Head of caudate nucleus (tissue), 42 donors: Measurements from ENCODE around the gene GCK.

Source experiments
- DNase-seq, 42 donors: peaks; one replicate each; pipeline versions ENCODE4 v3.0.0 to v3.0.0-alpha.2; 2020 to 2021; ENCODE audit warnings: mixed read lengths in 7 of 42
- intact Hi-C: fragments of 100-400 bp; cut with DNase I; formaldehyde crosslinking; loops from one replicate; pipeline ENCODE4 v1.15.0; 2022

GCK gene

DNA sequence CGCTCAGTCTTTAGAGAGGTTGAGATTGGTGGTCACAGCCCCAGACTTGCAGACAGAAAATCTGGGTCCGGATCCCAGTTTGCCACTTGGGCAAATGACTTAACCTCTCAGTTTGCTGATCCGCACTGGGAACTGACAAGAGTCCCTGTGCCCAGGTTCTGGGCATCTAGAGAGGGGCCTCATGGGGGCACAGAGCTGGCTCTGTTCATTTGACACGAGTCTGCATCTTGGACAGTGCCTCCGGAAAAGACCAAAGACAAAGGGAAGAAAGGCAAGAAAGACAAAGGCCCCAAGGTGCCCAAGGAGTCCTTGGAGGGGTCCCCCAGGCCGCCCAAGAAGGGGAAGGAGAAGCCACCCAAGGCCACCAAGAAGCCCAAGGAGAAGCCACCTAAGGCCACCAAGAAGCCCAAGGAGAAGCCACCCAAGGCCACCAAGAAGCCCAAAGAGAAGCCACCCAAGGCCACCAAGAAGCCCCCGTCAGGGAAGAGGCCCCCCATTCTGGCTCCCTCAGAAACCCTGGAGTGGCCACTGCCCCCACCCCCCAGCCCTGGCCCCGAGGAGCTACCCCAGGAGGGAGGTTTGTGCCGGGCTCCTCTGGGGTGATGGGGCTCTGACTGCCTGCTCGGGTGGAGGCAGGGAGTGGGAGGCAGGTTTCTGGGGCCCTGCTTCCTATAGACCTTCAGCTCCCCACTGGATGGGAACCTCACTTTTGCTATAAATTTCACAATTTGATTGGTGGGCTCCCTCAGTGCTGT, 82.8 kb downstream of the GCK start:
- intact Hi-C loops, result no loop called here
- no peak for DNase-seq

DNA sequence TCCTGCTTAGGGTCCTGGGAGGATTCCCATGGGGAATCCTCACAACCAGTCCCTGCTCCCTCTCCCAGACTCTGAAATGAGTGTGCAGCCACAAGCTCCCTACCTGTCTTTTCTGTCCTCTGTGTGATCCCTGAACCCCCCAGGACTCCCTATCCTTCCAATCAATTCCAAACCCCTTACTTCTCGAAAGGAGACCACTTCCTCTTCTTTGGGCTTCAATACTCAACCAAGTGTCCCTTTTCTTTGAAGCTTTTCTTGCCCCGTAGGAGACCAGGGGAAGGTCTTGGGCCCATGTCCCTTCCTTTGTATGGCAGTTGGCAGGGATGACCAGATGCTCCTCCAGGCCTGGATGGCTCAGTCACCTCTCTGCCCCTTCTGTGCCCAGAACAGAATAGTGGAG, 83.4 kb downstream of the GCK start:
- intact Hi-C loops, result no loop called here
- DNase-seq, result no peak

DNA sequence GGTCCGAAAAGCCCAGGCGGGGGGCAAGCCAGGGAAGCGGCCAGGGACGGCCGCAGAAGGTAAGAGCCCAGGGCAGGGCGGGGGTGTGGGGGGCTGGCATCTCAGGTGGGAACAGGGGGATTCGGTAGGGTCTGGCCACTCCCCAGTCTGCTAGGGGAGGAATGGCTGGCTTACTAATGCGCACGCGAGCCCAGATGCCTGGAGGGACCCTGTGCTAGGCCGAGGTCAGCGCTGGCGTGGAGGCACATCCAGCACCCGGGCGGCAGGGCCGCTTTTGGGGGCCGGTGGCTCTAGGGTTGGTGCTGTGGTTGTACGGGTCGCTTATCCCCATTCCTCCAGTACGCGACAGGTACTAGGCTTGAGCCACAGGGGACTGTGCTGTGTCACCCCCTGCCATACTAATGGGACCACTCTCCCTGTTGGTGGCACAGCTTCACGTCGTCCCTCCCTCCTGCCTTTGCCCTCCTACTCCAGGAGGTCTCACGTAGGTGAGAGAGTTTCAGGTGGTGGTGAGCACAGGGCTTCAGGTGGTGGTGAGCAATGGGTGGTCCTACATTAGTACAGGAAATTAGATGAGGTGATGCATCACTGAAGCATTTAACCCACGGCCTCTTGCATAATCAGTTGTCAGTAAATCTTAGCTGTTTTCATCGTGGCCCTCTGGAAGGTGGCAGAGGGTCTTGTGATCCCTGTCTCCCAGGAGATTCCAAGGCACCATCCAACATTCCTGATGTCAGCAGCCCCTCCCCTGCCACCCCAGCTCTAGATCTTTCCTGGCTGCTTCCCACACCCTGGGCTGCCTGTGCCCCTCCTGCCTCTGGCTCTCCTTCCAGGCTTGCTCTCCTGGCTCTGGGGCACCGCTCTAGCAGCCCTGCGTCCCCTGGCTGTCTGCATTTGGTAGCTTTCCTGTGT, 84.1 kb downstream of the GCK start:
- intact Hi-C loops, result no loop called here
- peak in 27 of 42 donors; percentile 24 to 80 (median 64) for DNase-seq

DNA sequence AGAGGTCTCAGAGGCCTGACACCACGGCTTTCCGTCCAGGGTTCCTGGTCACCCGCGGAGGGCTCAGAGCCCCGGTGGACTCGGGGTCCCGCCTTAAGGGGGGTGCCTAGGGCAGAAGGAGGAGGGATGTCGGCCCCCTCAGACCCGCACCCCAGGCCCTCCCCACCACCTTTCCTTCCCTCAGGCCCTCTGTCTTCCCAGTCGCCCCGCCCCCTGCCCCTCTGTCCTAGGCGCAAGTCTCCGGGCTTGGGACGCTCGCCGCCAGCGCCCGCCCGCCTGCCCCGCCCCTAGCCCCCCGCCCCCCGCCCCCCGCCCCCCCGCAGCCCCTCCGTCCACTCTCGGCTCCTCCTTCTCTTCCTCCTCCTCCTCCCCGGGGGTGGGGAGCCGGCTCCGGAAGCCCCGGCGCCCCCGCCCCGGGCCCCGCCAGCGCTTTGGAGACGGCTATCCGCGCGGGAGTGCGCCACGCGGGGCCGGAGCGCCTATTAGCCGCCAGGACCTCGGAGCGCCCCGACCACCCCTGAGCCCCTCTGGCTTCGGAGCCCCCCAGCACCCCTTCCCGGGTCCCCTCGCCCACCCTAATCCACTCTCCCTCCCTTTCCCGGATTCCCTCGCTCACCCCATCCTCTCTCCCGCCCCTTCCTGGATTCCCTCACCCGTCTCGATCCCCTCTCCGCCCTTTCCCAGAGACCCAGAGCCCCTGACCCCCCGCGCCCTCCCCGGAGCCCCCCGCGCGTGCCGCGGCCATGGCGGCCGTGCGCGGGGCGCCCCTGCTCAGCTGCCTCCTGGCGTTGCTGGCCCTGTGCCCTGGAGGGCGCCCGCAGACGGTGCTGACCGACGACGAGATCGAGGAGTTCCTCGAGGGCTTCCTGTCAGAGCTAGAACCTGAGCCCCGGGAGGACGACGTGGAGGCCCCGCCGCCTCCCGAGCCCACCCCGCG, 85.0 kb downstream of the GCK start, which contains the start of gene AEBP1:
Gene AEBP1 (plus strand): TSS at position 423 of the 937 bp plus-strand sequence. CDS start 321 bp downstream, at position 744.
- no peak for DNase-seq
- intact Hi-C loops, result no loop called here

DNA sequence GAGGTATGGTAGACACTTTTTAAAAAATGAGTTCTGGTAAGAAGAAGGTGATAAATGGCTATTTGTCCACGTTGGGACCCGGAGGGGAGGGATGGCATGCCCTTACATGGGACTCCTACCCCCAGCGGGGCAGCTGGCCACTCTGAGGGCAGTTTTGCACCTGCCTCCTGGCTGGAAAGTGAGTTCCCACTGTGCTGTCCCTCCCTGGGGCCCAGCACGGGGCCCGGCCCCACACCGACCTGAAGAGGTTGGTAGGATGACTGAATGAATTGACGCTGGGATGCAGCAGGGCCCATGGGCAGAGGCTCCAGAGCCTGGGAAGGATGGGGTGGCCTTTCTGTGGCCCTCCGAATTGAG, 85.7 kb downstream of the GCK start:
- intact Hi-C loops, result no loop called here
- DNase-seq, result no peak

DNA sequence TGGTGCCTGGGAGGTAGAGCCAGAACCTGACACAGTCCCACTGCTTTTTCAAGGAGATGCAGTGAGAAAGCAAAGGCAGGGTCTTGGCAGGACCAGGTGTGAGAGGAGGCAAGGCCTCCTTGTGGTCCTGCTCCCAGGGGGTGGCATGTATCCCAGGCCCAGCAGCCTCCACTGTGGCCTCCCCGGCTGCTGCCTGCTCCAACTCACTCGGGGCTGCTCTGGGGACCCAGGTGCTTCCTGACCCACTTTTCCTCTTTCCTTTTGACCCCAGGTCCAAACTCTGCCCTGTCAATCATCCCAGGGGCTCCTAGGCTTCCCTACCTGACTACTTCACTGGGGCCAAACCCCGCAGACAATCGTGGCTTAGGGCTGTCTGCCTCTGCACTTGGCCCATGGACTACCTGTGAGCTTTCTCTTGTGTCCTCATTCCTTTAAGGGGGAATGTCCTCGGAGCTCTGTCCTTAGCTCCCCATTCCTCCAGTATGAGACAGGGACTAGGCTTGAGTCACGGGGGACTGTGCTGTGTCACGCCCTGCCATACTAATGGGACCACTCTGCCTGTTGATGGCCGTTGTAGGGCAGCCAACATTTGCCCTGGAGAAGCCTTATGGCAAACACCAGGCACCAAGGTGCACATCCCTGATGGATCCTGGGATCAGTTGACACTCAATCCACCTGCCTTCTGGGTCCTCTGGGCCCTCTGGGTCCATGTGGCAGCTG, 86.2 kb downstream of the GCK start:
- no peak for DNase-seq
- intact Hi-C loops, result no loop called here

DNA sequence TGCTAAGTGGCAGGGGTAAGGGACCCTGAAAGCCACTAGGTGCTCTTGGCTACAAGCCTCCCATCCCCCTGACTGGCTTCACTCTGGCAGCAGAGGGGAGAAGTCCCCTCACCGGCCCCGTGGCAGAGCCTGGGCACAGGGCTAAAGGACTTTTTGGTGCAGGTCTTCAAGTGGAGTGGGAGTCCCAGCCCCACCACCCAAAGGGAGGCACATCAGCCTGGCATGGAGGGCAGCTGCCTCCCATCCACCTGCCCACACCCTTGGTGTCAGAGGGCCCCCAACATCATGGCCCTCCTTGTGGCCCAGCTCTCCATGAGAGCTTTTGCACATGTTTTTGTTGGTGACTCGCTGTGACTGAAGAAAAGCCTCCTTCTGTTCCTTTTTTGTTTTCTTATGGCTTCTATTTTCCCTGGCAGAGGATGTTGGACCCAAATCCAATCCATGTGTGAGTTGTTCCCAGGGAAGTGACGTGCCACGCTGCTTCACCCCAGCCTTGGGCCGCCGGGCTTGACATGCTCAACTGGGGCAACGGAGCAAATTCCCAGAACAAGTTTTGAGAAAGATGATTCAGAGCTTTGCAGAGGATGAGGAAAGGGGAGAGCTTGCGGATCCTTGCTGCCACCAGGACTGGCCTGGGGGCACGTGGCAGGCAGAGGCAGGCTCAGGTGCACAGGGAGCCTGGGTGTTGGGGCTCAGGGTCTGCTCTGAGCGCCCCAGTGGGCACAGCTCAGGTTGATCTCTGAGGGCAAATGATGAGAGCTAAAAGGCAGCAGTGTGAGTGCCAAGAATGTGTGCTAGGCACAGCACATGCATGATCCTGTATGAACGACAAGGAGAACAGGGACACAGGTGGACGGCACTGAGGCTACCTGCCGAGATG, 87.0 kb downstream of the GCK start:
- intact Hi-C loops, result no loop called here
- DNase-seq, result peak in 6 of 42 donors; percentile 43 to 72 (median 52)

DNA sequence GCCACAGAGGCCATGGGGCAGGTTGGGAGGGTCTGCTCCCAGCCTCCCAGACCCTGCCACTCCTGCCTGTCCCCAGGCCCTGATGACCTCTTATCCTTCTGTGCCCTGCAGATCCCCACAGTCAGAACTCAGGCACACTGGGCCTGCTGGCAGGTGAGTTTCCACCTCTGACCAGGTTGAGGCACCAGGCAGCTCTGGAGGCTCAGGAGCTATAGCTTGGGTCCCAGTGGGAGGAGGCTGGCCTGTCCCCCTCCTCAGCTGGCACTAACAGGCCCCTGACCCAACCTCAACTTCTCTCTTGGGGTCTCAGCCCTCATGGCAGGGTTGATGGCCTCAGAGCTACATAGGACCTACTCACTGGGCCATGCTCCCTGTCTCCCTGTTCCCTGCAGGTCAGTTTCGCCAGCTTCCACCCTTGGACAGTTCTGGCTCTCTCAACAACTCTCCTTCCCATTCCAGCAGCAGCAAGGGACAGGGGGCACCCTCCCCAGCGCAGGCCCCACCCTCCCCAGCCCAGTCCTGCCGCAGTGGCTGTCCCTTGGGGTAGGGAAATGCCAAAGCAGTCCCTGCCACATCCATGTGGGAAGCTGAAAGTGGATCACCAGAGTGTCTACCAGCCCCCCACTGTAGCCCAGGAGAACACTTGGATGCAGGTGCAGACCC, 87.8 kb downstream of the GCK start:
- intact Hi-C loops, result no loop called here
- no peak for DNase-seq

DNA sequence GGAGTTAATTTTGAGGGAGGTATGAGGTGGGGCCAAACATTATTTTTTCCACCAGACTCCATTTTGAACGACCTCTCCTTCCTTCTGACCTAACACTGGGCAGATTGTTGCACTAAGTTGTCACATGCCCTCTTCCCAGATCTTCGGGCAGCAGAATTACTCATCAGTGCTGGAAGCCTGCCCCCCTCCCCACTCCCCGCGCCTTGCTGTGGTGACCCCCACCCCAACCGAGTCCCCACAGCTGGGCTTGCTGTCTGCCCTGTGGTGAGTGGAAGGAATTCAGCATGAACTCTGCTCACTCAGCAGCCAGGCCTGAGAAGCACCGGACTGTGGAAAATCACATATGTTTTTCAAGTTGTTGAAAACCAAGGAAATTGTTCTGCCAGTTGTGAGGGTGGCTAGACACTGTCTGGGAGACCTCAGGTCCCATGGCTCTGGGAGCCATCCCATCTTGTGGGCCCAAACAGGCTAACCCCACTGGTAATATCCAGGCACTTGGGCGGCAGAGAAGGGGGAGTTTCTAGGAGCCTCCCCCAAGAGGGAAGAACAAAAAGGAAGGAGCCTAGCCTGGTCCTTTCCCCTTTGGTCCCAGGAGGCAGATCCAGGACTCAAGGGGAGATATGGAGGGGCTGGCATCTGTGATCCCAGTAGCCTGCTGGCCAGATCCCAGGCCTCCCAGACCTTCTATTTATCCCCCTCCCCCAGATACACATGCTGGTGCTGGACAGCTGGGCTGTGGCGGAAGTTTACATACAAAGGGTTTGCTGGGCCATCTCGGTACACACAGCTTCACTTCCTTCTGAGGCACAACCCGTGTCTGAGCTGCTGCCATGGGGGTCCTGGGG, 88.6 kb downstream of the GCK start:
- intact Hi-C loops, result no loop called here
- peak in 21 of 42 donors; percentile 23 to 85 (median 60) for DNase-seq

DNA sequence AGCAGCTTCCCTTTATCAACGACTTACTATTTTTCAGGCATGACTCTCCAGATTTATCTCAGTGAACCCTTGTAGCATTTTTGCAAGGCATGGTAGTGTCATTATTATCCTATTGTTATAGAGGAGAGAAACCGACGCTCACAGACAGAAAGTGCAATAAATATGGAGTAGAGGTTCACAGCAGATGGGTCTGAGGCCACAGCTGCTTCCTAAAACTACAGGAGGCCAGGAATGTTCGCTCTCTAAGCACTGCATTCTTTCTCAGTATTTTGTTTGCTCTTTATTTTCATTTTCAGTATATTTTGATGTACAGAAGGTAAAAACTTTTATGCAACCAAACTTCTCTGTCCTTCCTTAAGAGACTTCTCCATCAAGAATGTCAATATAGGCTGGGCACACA, 89.6 kb downstream of the GCK start:
- intact Hi-C loops, result no loop called here
- DNase-seq, result no peak

DNA sequence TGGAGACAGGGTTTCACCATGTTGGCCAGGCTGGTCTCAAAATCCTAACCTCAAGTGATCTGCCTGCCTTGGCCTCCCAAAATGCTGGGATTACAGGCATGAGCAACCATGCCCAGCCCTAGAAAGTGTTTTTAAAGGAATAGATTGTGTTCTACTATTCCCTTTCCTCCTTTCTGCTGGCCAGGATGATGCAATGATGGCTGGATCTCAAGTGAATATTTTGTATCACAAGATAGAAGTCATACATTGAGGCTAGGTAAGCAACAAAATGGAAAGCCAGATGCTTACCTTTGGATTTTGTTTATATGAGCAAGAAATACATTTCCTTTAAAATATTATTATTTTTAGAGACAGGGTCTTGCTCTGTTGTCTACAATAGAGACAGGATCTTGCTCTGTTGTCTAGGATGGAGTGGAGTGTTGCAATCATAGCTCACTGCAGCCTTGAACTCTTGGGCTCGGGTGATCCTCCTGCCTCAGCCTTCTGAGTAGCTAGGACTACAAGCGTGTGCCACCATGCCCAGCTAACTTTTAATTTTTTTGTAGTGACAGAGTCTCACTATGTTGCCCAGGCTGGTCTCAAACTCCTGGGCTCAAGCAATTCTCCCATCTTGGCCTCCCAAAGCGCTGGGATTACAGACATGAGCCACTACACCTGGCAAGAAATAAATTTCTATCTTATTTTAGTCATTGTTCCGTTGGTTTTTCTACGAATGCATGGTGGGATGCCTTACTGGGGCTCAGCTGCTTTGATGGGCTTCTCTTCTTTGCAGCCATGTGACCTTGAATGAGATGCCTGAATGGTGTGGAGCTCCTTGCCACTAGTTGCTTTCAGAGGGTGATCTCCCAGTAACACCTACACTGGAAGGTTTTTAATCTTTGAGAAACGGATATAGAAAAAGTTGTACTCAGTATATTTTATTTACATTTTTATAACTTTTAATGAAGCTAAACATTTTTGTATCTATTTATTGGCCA, 90.9 kb downstream of the GCK start:
- intact Hi-C loops, result no loop called here
- DNase-seq, result no peak

DNA sequence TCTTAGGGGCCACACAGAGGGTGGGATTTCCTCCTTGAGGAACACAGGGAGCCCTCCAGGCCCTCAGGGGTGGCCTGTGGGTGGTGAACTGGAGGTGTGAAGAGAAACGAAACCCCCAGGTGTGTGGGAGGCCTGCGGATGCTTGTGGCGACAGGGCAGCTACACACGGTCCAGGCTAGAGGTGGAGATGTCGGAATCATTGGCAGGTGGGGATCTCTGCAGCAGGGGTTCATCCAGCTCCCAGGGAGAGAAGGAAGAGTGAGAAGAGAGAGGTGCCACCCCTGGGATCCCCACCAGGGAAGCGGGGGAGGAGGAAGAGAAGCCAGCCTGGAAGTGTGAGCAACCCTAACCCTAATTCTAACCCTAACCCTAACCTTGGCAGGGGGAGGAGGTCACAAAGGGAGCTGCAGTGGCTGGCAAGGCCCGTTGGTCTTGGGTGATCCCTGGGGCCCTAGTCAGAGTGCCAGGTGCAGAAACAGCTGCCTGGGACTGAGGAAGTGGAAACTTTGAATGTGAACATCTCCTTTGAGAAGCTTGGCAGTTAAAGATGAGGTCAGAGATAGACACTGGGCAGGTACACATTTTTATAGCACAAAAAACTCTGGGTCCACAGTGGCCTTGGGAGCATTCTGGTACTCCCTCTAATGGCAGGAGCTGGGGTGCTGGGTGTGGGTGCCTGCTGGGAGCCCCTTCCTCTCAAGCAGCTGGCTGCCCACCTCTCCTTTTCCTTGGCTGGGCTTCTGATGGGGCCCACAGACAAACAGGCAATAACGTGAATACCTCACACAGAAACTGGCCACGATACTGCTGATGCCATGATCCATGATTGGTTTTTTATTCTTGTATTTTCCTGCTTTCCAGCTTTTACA, 91.9 kb downstream of the GCK start:
- intact Hi-C loops, result no loop called here
- no peak for DNase-seq

DNA sequence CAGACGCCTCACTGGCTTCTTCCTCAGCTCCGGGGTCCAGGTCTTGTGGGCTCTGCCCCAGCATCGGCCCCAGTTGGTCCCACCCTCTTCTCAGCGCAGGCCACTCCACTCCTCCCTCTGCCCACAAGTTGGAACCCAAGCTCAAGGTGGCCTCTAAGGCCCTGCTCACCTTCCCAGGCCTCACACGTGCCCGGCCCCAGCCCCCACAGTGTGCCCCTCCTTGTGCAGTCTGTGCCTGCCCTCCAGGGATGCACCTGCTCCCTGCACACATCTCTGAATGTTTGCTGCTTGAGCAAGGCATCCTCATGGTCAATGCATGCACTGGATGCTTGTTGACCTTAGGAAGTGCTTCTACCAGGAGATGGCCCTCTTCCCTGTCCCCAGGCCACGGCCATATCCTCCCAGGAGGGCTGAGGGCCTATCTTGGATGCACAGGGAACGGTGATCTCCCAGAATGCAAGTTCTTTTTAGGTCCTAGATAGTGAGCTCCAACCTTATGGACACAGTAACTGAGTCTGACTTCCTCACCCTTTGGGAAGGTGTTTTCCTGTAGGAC, 92.8 kb downstream of the GCK start:
- no peak for DNase-seq
- intact Hi-C loops, result no loop called here

DNA sequence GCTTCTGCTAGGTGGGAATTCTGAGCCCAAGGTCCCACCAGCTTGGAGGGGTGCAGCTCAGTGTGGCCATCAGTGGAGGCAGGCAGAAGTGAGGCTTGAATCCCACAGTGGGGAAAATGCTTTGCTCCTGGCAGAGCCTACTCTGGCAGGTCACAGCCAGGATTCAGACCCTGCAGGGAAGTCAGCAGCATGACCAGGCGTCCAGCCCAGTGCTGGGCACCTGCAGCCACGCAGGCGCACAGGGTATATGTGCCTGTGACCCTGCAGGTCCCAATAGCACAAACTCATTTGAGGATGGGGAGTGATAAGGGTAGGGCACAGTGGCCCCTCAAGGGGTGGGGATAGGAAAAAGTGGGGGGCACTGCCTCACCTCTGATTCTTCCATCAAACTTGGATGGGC, 93.5 kb downstream of the GCK start:
- DNase-seq, result no peak
- intact Hi-C loops, result no loop called here
